Mesothelial cell of epicardium (in vitro differentiated cells): ENCODE data around the gene CPNE6. TPM values are rescaled to one million over a fixed set of nuclear protein-coding genes. Genes with fewer than 3 reads are reported as not detected.

Experiments
- DNase-seq, 2 experiments: peaks; one replicate each; pipeline ENCODE4 v3.0.0; 2021; ENCODE audit warnings: low spot score in 2 of 2; ENCODE audit not compliant: unreplicated experiment in 2 of 2
- H3K27ac Mint-ChIP-seq: 2 replicates; pipeline ENCODE4 v1.8.0; 2021; ENCODE audit warnings: mixed read lengths
- H3K27me3 Mint-ChIP-seq: 2 replicates; pipeline ENCODE4 v1.8.0; 2021; ENCODE audit warnings: low read depth, mixed read lengths
- H3K36me3 Mint-ChIP-seq: 2 replicates; pipeline ENCODE4 v1.8.0; 2021; ENCODE audit warnings: mixed read lengths
- H3K4me1 Mint-ChIP-seq: 2 replicates; pipeline ENCODE4 v1.8.0; 2021; ENCODE audit warnings: mixed read lengths
- H3K4me3 Mint-ChIP-seq: 2 replicates; pipeline ENCODE4 v1.8.0; 2021; ENCODE audit warnings: mild to moderate bottlenecking, moderate library complexity, mixed read lengths
- H3K9me3 Mint-ChIP-seq: 2 replicates; pipeline ENCODE4 v1.8.0; 2021; ENCODE audit warnings: mixed read lengths
- CTCF ChIP-seq: fragments of 200-600 bp; sonication (generic); IDR thresholded peaks from one replicate; pipeline ENCODE4 v1.5.0; 2021; ENCODE audit warnings: antibody characterized with exemption; ENCODE audit not compliant: unreplicated experiment
- total RNA-seq: library from RNA; stranded (reverse); gene quantifications from 3 replicates; pipeline ENCODE4 v1.2.1, GENCODE V29; 2021

The CPNE6 gene
- total RNA-seq, 1 donor from 2014 or later = not detected

- Mint-ChIP-seq H3K27me3 (peaks cover 21% of the 10 kb centered on the region), H3K4me1 (no peaks in the 10 kb centered on the region), H3K4me3 (no peak overlapping the region), H3K27ac (no peak overlapping the region), H3K36me3 (no peaks in the 10 kb centered on the region), H3K9me3 (no peaks in the 10 kb centered on the region)
- DNase-seq = no peak
- TF ChIP-seq CTCF = no peak
These were observed 12.3 kb upstream of the CPNE6 start for GRCh38 chr14:24058951-24059475.

- no peak overlapping the region for H3K27ac Mint-ChIP-seq
- no peak for DNase-seq
- H3K4me1 Mint-ChIP-seq = no peaks in the 10 kb centered on the region
- H3K9me3 Mint-ChIP-seq = no peaks in the 10 kb centered on the region
- no peak overlapping the region for H3K4me3 Mint-ChIP-seq
- no peak for TF ChIP-seq CTCF
- peaks cover 14% of the 10 kb centered on the region for H3K27me3 Mint-ChIP-seq
- no peaks in the 10 kb centered on the region for H3K36me3 Mint-ChIP-seq
These were observed 11.4 kb upstream of the CPNE6 start for GRCh38 chr14:24059841-24060388.

GRCh38 chr14:24060443-24060842 is 10.9 kb upstream of the CPNE6 start:
- Mint-ChIP-seq H3K36me3 (no peaks in the 10 kb centered on the region), H3K27ac (no peak overlapping the region), H3K4me3 (no peak overlapping the region), H3K27me3 (peaks cover 11% of the 10 kb centered on the region), H3K4me1 (no peaks in the 10 kb centered on the region), H3K9me3 (no peaks in the 10 kb centered on the region)
- no peak for DNase-seq
- TF ChIP-seq CTCF = no peak

- H3K9me3 Mint-ChIP-seq = no peaks in the 10 kb centered on the region
- no peak overlapping the region for H3K27ac Mint-ChIP-seq
- no peak overlapping the region for H3K4me3 Mint-ChIP-seq
- no peak for DNase-seq
- no peaks in the 10 kb centered on the region for H3K4me1 Mint-ChIP-seq
- H3K27me3 Mint-ChIP-seq = peaks cover 12% of the 10 kb centered on the region
- H3K36me3 Mint-ChIP-seq = no peaks in the 10 kb centered on the region
- no peak for TF ChIP-seq CTCF
These were observed 10.1 kb upstream of the CPNE6 start for GRCh38 chr14:24060984-24061913.

- no peak for TF ChIP-seq CTCF
- Mint-ChIP-seq H3K4me1 (no peaks in the 10 kb centered on the region), H3K27me3 (peaks cover 16% of the 10 kb centered on the region), H3K36me3 (no peaks in the 10 kb centered on the region), H3K27ac (no peak overlapping the region), H3K4me3 (no peak overlapping the region), H3K9me3 (no peaks in the 10 kb centered on the region)
- DNase-seq = no peak
These were observed 9.0 kb upstream of the CPNE6 start for GRCh38 chr14:24062216-24062980.
